ENCODE results near the gene SH2D2A.

DNA sequence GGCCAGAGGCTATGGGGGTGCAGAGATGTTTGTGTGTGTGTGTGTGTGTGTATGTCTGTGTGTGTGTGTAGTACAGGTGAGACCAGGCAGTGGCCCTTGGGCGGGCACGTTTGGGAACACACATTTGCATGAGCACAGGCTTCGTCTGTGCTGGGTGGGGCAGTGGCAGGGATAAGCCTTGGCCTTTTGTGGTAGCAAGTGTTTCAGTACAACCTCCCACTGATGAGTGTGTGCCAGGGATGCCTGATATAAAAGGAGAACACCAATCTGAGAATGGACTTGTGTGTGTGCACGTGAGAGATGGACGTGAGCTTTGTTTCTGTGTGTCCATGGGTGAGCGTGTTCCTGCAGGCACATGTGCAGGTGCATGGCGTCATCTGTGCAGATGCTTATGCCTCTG is 47.0 kb upstream of the SH2D2A start:
- TF ChIP-seq CTCF (IDR thresholded peaks at IDR 0.05) (no peak), POLR2A (IDR thresholded peaks at IDR 0.05) (no peak)

Data from Peyer's patch (tissue), 4 donors.